Suppressor macrophage (primary cell): ENCODE data around the gene TADA2B.
"Not testable (repeated sequence)": the region's sequence is repeated elsewhere in the genome, so short reads cannot be mapped to it uniquely, and the experiment has no call there.

Experiments
- DNase-seq, 4 experiments: peaks; one replicate each; pipeline ENCODE4 v3.0.0-alpha.2; 2020 to 2022

Gene TADA2B

DNA sequence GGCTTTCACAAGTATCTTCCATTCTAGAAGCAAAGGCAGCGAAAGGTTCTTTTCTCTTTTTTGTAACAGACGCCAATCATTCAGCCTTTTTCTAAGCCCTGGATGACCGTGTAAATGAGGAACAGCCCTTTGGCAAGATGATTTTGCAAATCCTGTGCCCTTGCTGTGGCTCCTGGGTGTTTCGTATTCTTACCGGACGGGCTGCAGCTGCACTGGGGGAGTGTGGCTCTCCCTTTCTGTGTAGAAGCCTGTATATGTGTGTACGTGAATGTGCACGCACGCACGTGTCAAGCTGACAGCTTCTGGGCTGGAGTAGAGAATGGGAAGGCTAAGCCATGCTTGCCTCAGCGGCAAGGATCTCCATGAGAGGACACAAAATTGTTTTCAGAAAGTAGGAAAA is 16.5 kb downstream of the TADA2B start:
- DNase-seq, result peak; percentile 61 to 77 (median 74)

DNA sequence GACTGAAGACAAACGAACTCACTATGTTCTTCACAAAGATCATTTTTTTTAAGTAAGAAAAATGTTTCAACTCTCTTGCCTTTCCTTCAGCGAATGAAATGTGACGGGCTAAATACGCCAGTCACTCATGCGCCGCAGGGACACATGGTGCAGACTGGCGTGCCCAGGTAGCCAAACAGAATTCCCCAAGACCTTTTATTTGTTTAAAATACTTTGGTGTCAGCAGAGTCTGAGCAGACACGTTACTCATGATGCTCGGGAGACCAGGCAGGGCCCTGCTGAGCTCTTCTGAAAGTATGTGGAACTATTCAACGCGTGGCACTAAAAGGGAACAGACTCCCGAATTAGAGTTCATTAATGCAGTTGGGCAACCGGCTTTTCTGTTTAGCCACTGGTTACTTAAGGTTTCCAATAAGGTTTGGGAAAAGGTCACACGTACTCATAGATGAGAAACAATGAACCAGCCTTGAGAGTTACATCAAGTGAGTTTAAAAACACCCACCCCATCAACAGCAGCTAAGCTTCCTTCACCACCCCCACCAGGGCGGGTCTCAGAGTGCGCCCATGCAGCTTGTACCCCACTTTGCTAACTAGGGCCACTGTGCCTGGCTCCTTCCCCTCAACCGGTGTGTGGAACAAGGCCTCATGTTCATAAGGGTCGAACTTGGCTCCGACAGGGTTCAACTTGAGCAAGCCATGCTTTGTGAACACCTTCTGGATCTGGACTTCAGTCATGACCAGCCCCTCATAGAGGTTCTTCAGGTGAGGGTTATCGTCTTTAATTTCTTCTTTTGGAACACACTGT is 17.4 kb downstream of the TADA2B start:
- peak; percentile 67 to 83 (median 72) for DNase-seq

DNA sequence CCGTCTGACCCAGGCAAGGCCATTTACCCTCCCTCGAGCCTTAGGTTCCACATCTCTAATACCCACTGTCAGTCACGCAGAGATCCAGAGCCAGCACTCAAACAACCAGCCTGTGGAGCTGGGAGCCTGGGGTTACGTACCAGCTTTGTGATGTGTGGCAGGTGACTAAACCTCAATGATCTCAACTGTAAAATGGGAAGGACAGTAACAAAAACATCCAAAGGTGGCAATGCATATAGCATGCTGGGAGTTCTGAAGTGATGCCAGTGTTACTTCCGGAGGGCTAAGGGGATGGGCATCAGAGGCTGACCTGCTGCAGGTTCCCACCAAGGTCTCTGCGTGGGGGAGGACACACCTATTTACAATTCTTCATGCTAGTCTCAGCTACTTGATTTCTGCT is 18.6 kb downstream of the TADA2B start:
- DNase-seq, result no peak

DNA sequence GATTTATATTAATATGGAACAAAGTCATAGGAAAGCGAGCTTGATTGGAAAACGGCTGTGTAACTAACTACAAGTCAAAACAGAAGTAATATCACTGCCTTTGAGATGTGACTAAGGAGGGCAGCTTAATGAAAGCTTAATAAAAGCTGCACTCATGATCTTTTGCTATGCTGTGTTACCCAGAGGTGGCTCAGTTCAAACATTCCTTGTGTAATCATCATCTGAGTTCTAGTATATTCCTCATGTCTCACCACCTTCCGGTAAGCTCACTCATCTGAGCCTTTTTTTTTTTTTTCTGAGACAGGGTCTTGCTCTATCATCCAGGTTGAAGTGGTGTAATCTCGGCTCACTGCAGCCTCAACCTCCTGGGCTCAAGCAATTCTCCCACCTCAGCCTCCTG is 19.6 kb downstream of the TADA2B start:
- DNase-seq, result no peak

DNA sequence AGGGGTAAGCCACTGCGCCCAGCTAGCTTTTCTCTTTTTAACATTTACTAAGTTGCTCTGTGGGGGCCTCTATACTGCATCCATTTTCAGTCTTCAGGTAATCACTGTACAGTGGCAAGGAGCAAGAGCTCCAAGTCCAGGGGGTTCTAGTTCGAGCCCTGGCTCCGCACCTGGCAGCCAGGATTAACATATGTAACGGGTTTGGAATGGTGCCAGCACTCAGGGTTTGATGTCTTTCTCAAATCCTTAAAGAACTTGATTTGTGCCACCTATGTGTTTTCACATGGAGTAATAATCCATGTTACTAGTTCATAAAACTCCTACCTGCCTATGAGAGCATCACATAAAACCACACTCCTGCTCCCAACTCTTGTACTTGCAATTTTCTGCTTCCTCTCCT is 20.2 kb downstream of the TADA2B start:
- no peak for DNase-seq

DNA sequence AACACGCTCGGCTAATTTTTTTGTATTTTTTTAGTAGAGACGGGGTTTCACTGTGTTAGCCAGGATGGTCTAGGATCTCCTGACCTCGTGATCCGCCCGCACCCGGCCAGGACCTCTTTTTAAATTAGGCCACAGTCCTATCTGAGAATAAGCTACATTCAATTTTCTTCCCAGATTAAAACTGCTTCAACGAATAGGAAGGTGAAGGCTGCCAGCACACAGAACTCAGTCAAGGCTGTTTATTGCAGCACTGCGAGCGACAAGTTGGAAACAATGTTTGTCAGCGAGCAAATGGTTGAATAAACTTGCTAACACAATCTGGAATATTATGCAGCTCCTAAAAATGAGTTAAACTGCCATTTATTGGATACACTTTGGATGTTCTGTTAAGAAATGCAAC is 22.8 kb downstream of the TADA2B start:
- DNase-seq, result no peak

DNA sequence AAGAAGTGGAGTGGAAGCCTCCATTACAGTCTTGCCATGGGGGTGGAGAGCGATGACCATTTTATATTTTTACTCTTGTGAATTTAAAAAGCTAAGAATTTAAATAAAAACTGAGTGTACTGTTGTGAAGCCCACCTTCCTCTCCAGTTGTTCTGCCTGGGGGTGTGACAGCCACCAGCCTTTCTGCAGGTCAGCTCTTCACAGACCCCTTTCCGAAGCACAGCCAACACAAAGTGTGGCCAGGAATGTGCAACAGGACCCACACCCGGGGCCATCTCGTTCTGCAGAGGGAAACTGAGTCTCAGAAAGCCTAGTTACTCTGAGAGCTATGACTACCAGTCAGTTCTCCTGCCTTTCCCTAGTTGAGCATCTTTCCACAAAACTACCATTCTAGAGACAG is 23.3 kb downstream of the TADA2B start:
- DNase-seq, result no peak

DNA sequence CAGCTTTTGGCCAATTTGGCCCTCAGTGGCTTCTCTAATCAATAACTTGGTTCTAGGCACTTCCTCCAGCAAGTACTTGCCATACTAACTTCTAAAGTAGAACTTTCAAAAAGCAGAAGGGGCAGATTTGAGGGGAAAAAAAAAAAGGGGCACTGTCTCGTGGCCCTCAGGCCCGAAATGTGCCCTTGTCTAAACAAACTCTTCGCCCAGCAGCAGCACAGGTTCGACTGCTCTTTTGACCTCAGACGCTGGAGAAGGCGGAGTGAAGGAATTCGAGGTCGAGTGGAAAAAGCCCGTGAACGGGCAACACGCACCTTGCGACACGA is 23.9 kb downstream of the TADA2B start:
- DNase-seq, result peak in 1 of 4 experiments; percentile 63

DNA sequence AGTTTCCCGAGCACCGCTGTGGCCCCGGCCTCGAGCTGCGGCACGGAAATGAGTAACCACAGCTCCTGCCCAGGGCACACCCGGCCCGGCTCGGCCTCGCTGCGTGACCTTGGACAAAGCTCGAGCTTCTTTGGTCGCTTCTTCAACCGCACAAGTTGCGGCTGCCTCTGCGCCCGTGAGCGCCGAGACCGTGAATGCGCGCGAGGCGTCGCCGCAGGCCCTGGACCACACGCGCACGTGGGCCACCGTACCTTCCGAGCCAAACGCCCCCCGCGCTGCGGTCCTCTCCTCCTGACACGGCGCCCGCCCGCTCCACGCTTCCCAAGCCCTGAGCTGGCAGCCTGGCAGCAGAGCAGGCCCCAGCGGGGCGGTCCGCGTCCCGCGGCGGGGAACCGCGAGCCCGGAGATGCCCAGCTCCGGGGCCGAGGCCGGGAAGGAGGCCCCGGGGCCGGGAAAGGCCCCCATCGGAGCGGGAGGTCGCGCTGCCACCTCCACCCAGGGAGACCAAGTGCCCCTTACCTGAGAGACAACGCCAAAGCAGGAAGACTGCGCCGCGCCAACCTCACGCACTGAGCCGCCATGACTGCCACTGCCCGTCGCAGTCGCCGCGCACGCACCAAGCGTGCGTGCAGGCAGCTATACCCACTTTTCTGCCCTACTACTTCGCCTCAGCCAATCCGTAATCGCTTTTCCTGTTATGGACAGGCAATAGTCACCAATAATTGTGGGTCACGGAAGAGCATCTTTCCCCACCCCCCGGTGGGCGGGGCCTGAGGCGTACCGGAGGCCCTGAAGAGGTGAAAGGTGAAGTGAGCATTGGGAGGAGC is 24.5 kb downstream of the TADA2B start, which contains the start of gene GRPEL1:
Gene GRPEL1, minus strand, starts transcription at position 613 of the 827 bp plus-strand sequence. Its CDS starts 32 bp downstream, at position 581.
- DNase-seq, result peak; percentile 100

DNA sequence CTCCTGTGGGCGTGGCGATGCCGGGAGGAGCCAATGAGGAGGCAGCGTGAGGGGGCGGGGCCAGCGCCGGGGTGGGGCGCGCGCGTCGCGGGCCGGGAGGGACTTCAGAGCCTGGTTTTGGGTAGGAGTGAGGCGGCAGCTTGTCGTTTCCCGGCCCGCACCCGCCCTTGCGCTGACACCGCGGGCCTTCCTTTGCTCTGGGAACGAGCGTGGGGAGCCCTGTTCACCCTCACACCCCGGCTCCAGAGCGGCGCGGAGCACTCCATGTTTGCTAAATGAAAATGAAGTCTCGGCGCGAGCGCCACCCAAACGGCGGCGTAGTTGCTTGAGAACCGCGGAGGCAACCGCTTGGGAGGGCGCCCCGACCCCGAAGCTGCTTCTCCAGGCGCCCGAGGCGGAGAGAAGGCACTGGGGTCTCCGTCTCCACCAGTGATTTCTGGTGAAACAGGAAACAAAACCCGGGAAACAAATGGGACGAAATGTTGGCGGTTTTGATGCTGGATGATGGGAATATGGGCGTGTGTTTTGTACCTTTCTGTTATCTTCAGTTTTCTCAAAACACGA is 25.2 kb downstream of the TADA2B start:
- no peak for DNase-seq

DNA sequence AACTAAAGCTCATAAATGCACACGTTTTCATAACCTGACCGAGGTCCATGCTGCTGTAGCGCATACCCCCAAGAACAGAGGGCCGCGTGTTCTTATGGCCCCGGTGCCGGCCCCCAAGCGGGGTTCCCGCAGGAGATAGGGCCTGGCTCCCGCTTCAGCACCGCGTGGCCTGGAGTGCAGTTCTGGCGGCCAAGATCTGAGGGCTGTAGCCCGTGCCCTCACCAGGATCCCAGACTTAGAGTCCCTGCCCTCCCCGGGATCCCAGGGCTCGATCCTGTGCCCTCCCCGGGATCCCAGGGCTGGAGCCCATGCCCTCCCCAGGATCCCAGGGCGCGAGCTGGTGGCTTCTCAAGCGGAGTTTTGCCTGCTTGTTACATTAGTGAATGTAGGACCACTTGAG is 25.7 kb downstream of the TADA2B start:
- DNase-seq, result peak in 1 of 4 experiments; percentile 44

DNA sequence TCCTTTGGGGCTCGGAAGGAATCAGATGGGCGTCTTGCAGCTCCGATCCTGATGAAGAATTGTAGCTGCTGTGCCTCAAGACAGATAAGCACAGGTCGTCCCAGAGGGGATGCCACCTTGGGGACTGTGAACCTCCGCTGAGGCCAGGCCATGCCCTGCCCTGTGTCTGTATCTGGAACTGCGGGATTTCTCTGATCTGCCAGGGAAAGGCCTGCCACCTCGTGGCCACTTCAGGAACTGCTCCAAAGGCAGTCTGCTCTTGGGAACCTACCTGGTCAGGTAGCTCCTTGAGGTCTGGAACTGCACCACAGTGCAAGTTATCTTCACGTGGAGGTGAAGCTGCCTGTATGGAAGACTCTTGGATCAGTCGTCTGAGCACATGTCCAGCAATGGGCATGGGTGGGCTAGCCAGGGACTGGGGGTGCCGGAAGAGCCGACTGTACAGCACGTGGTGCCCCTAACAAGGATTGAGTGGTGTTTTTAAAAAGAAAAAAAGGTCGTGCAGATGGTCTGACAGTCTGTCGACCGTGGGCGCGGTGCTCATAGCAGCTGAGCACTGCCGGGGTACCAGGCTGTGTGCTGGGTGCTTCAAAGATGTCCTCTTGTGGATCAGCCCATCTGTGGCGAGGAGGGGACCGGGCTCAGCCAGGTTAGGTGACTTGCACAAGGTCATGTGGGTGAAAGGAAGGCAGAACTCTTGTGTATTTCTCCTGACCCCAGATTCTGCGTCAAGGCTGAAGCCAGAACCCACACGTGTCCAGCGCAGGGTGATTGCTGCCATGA is 27.7 kb downstream of the TADA2B start:
- peak; percentile 87 to 91 (median 88) for DNase-seq

DNA sequence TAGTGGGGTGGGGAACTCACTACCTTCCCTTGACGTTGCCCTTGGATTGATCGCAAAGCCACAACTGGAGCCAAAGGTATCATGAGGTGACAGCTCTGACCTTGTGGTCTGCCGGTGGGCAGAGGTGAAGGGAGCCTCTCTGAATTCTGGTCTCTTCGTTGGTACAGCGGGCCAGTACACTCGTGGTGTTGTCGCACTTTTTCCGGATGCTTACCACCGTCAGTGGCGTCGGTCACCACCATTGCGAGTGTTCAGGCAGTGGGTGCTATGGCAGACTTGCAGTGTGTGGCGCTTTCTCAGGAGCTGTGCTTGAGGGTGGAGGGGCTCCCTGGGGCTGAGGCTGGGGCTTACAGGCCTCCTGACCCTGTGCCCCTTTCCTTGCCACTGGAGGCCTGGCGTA is 29.9 kb downstream of the TADA2B start:
- DNase-seq, result no peak

DNA sequence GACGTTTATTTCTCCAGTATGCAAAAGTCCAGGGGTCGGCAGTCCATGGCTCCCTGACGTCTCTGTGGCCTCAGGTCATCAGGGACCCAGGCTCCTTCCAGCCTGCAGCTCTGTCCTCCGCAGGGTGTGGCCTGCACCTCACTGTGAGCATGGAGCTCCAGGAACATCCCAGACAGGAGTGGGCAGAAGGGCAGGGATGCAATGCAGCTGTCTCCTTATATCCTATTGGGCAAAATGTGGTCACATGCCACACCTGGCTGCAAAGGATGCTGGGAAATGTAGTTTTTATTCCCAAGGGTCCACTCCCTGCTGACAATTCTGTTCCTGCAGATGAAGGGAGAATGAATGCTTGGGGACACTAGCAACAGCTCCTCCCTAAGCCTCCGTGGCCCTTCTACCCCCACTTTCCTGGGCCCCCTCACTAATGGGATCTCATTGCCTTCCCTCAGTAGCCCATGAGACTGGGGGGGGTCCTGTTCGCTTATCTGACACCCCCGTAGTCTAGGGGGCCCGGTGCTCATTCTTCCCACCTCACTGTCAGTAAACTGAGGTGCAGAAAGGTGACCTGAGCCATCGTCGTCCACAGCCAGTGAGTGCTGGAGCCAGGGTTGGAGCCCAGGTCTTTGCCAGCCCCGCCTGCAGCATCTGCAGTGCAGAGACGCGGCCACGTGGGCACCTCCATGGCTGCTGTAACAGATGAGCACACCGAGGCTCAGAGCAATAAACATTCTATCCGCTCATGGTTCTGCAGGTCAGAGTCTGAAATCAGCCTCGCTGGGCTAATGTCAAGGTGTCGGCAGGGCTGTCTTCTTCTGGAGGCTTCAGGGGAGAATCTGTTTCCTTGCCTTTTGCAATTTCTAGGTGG is 30.6 kb downstream of the TADA2B start:
- DNase-seq, result peak in 3 of 4 experiments; percentile 28 to 48 (median 34)

DNA sequence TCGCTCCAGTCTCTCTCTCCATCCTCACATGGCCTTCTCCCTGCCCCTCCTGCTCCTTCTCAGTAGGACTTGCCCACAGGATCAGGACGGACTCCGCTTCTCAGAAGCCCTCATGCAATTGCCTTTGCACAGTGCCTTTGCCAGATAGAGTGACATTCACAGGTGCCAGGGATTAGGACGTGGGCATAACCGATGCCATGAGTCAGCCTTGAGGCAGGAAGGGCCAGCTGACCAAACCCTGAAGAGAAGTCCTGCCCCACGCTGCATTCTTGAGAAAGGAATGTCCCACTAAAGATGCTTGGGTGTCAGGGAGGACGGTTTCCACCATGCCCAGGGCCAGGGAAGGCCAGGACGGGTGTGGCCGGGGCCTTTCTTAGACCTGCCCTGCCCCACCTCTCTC is 31.3 kb downstream of the TADA2B start:
- DNase-seq, result no peak

DNA sequence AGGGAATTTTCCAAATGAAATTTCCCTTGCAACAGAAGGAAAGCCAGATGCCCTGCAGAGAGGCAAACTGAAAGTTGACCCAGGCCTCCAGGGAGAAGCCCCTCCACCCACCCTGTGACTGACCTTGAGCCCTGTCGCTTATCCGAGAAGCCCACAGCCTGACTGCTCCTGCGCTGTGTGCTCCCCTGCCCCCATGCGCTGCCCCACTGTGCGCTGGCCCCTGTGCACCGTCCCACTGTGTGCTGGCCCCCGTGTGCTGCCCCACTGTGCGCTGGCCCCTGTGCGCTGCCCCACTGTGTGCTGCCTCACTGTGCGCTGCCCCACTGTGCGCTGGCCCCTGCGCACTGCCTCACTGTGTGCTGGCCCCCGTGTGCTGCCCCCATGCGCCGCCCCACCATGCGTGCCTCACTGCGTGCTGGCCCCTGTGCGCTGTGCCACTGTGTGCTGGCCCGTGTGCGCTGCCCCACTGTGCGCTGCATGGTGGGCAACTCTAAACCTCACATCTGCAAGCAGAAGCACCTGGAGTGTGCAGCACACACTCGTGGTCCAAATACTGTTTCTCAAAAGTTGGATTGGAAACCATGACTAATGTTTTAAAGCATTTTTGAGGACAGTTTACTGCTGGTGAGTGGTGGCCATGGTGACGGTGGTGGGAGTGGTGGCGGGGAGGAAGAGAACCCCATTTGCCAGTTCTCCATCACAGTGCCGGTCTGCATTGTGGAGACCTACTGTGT is 33.0 kb downstream of the TADA2B start:
- no peak for DNase-seq

DNA sequence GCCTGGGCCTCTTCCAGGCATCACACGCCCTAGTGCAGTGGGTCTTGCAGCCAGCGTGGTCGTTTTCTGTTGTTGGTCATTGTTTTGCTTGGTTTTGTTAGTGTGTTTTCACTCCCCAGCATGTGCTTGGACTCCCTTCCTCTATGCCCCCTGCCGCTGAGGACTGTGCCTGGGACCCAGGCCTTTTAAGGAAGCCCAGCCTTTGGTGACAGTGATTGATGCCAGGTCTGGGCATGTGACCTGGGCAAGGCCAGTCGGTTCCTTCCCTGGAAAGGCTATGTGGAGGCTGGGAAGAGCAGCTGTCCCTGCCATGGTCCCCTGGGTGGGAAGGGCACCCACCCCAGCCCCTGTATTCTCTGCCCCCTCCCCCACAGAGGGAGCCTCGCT is 33.5 kb downstream of the TADA2B start:
- no peak for DNase-seq

DNA sequence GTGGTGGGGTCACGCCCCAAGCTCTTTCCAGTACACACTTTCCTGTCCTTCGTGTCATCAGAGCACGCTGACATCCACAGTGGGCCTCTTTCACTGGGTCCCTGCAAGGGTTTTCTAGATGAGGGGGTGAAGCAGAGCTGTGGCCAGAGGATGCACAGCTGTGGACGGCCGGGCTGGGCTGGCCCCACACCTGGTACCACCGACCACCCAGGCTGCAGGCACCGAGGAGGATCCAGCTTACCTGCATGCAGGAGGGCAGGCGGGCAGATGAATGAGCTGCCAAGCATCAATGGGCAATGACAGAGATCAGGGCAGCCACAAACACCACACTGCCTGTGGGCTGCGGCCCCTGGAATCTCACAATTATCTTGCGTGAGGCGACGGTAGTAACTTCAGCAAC is 34.2 kb downstream of the TADA2B start:
- no peak for DNase-seq

DNA sequence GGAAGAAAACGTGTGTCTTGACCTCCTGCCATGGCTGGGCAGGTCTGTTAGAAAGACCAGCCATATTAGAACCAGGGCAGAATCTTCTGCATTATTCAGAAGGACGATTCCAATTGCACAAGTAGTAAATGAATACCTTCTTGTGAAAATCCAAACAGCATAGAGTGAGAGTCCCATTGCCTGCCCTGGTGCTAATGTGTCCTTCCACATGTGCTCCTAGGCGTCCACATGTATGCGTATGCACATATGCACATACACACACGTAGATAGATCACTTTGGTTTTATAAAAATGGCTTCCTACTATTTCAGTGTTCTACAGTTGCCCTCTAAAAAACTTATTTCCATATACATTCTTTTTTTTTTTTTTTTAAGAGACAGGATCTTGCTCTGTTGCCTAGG is 34.9 kb downstream of the TADA2B start:
- DNase-seq, result no peak

DNA sequence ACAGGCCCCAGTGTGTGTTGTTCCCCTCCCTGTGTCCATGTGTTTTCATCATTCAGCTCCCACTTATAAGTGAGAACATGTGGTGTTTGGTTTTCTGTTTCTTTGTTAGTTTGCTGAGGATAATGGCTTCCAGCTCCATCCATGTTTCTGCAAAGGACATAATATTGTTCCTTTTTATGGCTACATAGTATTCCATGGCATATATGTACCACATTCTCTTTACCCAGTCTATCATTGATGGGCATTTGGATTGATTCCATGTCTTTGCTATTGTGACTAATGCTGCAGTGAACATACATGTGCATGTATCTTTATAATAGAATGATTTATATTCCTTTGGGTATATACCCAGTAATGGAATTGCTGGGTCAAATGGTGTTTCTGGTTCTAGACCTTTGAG is 36.3 kb downstream of the TADA2B start:
- not testable (repeated sequence) for DNase-seq

DNA sequence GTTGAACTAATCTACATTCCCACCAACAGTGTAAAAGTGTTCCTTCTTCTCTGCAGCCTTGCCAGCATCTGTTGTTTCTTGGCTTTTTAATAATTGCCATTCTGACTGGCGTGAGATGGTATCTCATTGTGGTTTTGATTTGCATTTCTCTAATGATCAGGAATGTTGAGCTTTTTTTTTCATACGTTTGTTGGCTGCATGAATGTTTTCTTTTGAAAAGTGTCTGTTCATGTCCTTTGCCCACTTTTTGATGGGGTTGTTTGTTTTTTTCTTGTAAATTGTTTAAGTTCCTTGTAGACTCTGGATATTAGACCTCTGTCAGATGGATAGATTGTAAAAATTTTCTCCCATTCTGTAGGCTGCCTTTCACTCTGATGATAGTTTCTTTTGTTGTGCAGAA is 36.7 kb downstream of the TADA2B start:
- not testable (repeated sequence) for DNase-seq
